Esophagus squamous epithelium (tissue), 5 donors: ENCODE measurements around the gene SMARCA2. TPM values are rescaled to one million over a fixed set of nuclear protein-coding genes. Genes with fewer than 3 reads are reported as not detected.
"Not testable (repeated sequence)": the region's sequence is repeated elsewhere in the genome, so short reads cannot be mapped to it uniquely, and the experiment has no call there.

Experiments
- DNase-seq: peaks from one replicate; lab custom pipeline; 2025; lab: John Stamatoyannopoulos, UW
- H3K27ac ChIP-seq, 4 donors: fragments of 200-600 bp; sonication (generic); one replicate each; pipeline ENCODE4 v1.5.1; 2016 to 2019; ENCODE audit warnings: mild to moderate bottlenecking in 1 of 4
- H3K27me3 ChIP-seq, 4 donors: fragments of 200-600 bp; sonication (generic); 1 replicate in 3 of 4; 2 replicates in 1 of 4; pipeline versions ENCODE4 v1.5.1 to v1.6.0; 2017 to 2021; ENCODE audit warnings: antibody characterized with exemption in 1 of 4
- H3K36me3 ChIP-seq, 3 donors: fragments of 200-600 bp; sonication (generic); one replicate each; pipeline ENCODE4 v1.5.1; 2016 to 2019
- H3K4me1 ChIP-seq, 3 donors: fragments of 200-600 bp; sonication (generic); one replicate each; pipeline ENCODE4 v1.5.1; 2017 to 2019
- H3K4me3 ChIP-seq, 4 donors: fragments of 200-600 bp; sonication (generic); 1 replicate in 3 of 4; 2 replicates in 1 of 4; pipeline ENCODE4 v1.5.1; 2016 to 2019; ENCODE audit warnings: mild to moderate bottlenecking in 2 of 4, moderate library complexity in 1 of 4
- H3K9me3 ChIP-seq, 3 donors: fragments of 200-600 bp; sonication (generic); one replicate each; pipeline ENCODE4 v1.5.1; 2016 to 2019
- CTCF ChIP-seq, 6 experiments: fragments of 450-650 bp in 4 of 6; fragments of 200-600 bp in 2 of 6; sonication (generic) in 2 of 6; IDR thresholded peaks; one replicate each; pipeline ENCODE4 v1.5.1; 2016 to 2019; ENCODE audit warnings: antibody characterized with exemption in 6 of 6, mild to moderate bottlenecking in 4 of 6, moderate library complexity in 4 of 6
- POLR2A ChIP-seq, 4 donors: fragments of 450-650 bp; IDR thresholded peaks; one replicate each; pipeline ENCODE4 v1.6.1; 2017; ENCODE audit warnings: antibody characterized with exemption in 4 of 4, mild to moderate bottlenecking in 4 of 4, moderate library complexity in 3 of 4
- WGBS, 2 donors: methylation state at CpG; one replicate each; pipeline ENCODE4 v1.1.5; 2018; 5-methylcytosine and 5-hydroxymethylcytosine counted together
- intact Hi-C: fragments of 100-400 bp; cut with DNase I; formaldehyde crosslinking; loops from one replicate; pipeline ENCODE4 v1.15.0; 2022
- total RNA-seq, 4 donors: library from RNA; depleted of rRNA; stranded (reverse); fragments of >200 nt; gene quantifications; one replicate each; pipeline ENCODE4 v1.1.0, GENCODE V29; 2016
- donor health status: DM: yes; HTN: yes; CAD: no.

The SMARCA2 gene
- total RNA-seq, 4 donors from 2014 or later = 51.0 to 93.3 (median 64.1) TPM

- H3K4me3 ChIP-seq = no peak overlapping the region
- WGBS, 2 donors = 98 to 100% methylated on average over 2 to 3 of the region's 3 CpGs
- TF ChIP-seq POLR2A (IDR thresholded peaks at IDR 0.05) = no peak
- no peak for TF ChIP-seq CTCF (IDR thresholded peaks at IDR 0.05)
- DNase-seq = no peak
- peaks cover 0 to 6% (median 0%) of the 10 kb centered on the region in 3 donors for H3K4me1 ChIP-seq
- no peak overlapping the region for H3K27ac ChIP-seq
- H3K9me3 ChIP-seq = no peaks in the 10 kb centered on the region
- H3K36me3 ChIP-seq = peaks cover 0 to 56% (median 0%) of the 10 kb centered on the region in 3 donors
- intact Hi-C loops = no loop called here
- H3K27me3 ChIP-seq = no peaks in the 10 kb centered on the region
These were observed 129.5 kb downstream of the SMARCA2 start for GRCh38 chr9:2144619-2145018.

DNA sequence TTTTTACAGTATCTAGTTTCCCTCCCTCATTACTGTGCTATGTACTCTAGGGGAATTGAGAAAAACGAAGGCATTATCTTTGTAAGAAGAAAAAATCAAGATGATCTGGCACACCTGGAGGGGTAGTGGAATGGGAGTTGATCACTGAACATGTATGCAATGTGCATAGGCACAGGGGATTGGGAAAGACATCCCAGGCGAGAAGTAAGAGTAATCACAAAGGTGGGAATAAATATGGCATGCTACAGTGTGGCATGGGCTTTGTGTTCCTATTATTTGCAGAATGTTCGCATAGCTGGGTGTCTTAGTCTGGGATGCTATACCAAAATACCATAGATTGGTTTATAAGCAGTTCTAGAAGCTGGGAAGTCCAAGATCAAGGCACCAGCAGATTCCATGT, 130.6 kb downstream of the SMARCA2 start:
- H3K27me3 ChIP-seq = no peaks in the 10 kb centered on the region
- peaks cover 0 to 6% (median 0%) of the 10 kb centered on the region in 3 donors for H3K4me1 ChIP-seq
- H3K27ac ChIP-seq = no peak overlapping the region
- H3K36me3 ChIP-seq = peaks cover 0 to 52% (median 0%) of the 10 kb centered on the region in 3 donors
- H3K4me3 ChIP-seq = no peak overlapping the region
- H3K9me3 ChIP-seq = no peaks in the 10 kb centered on the region
- TF ChIP-seq POLR2A (IDR thresholded peaks at IDR 0.05) (no peak), CTCF (IDR thresholded peaks at IDR 0.05) (no peak)
- intact Hi-C loops = no loop called here
- no peak for DNase-seq
- 83 to 92% methylated on average over 3 of the region's 3 CpGs for WGBS, 2 donors

DNA sequence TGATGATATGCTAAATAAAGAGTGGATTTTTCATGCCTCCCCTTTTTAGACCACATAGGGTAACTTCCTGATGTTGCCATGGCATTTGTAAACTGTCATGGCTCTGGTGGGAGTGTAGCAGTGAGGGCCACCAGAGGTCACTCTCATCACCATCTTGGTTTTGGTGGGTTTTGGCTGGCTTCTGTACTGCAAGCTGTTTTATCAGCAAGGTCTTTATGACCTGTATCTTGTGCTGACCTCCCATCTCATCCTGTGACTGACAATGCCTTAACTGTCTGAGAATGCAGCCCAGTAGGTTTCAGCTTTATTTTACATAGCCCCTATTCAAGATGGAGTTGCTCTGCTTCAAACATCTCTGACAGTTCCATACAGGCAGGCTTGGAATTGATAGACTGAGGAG, 131.6 kb downstream of the SMARCA2 start:
- peak in 2 of 6 experiments; percentile 17 to 30 for TF ChIP-seq CTCF (IDR thresholded peaks at IDR 0.05)
- H3K27ac ChIP-seq, DNase-seq, H3K4me3 ChIP-seq, H3K9me3 ChIP-seq, H3K27me3 ChIP-seq, intact Hi-C loops, H3K4me1 ChIP-seq: not testable (repeated sequence)
- H3K36me3 ChIP-seq = peaks cover 0 to 45% (median 0%) of the 10 kb centered on the region in 3 donors

- DNase-seq = no peak
- 96 to 100% methylated on average over 5 of the region's 5 CpGs for WGBS, 2 donors
- Histone ChIP-seq H3K9me3 (no peaks in the 10 kb centered on the region), H3K4me1 (peaks cover 0 to 28% (median 5%) of the 10 kb centered on the region in 3 donors), H3K27me3 (no peaks in the 10 kb centered on the region), H3K4me3 (no peak overlapping the region), H3K27ac (no peak overlapping the region), H3K36me3 (peaks cover 0 to 19% (median 0%) of the 10 kb centered on the region in 3 donors)
- TF ChIP-seq CTCF (IDR thresholded peaks at IDR 0.05) (no peak), POLR2A (IDR thresholded peaks at IDR 0.05) (no peak)
- intact Hi-C loops = no loop called here
These were observed 135.2 kb downstream of the SMARCA2 start for GRCh38 chr9:2150338-2150737.

DNA sequence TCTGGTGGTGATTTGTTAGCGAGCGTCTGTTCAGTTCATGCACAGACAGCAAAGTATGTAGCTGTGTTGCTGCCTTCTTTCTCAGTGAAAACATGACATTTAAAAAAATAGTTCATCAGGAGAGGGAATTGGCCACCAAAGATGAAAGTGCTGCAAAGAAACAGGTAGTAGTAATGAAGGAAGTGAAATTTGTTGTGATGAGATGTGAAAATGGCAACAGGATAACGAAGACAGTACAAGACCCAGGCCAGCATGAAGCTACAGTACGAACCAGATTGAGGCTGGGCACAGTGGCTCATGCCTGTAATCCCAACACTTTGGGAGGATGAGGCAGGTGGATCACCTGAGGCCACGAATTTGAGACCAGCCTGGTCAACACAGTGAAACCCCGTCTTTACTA, 136.0 kb downstream of the SMARCA2 start:
- Histone ChIP-seq H3K9me3 (no peaks in the 10 kb centered on the region), H3K27me3 (no peaks in the 10 kb centered on the region), H3K4me1 (peaks cover 0 to 37% (median 5%) of the 10 kb centered on the region in 3 donors), H3K4me3 (no peak overlapping the region), H3K36me3 (peaks cover 0 to 19% (median 0%) of the 10 kb centered on the region in 3 donors), H3K27ac (no peak overlapping the region)
- WGBS, 2 donors = 77 to 94% methylated on average over 6 of the region's 6 CpGs
- DNase-seq = no peak
- intact Hi-C loops = no loop called here
- TF ChIP-seq POLR2A (IDR thresholded peaks at IDR 0.05) (no peak), CTCF (IDR thresholded peaks at IDR 0.05) (no peak)
